Esophagus (tissue), 2 donors: ENCODE results near the gene ITGBL1. TPM values are rescaled to one million over a fixed set of nuclear protein-coding genes. Genes with fewer than 3 reads are reported as not detected.

Source experiments
- H3K27ac ChIP-seq, 2 donors: one replicate each; pipeline ENCODE4 v1.5.1; 2013; ENCODE audit warnings: low read depth in 2 of 2, mild to moderate bottlenecking in 2 of 2, inconsistent platforms in 1 of 2, low read length in 1 of 2, moderate library complexity in 1 of 2
- H3K27me3 ChIP-seq, 2 donors: one replicate each; pipeline ENCODE4 v1.6.1; 2013; ENCODE audit warnings: low read length in 2 of 2, control low read depth in 1 of 2, mild to moderate bottlenecking in 1 of 2; ENCODE audit not compliant: insufficient read depth in 2 of 2, control insufficient read depth in 1 of 2
- H3K36me3 ChIP-seq, 2 donors: one replicate each; pipeline ENCODE4 v1.6.1; 2013; ENCODE audit warnings: low read length in 1 of 2; ENCODE audit not compliant: control insufficient read depth in 2 of 2, insufficient read depth in 2 of 2
- H3K4me1 ChIP-seq, 2 donors: one replicate each; pipeline ENCODE4 v1.6.1; 2013; ENCODE audit warnings: low read length in 1 of 2; ENCODE audit not compliant: control insufficient read depth in 2 of 2, insufficient read depth in 2 of 2
- H3K4me3 ChIP-seq, 2 donors: one replicate each; pipeline ENCODE4 v1.5.1; 2013; ENCODE audit warnings: low read length in 2 of 2, mild to moderate bottlenecking in 2 of 2, low read depth in 1 of 2, moderate library complexity in 1 of 2
- H3K9me3 ChIP-seq, 2 donors: one replicate each; pipeline ENCODE4 v1.6.1; 2013; ENCODE audit warnings: mild to moderate bottlenecking in 2 of 2, low read depth in 1 of 2, low read length in 1 of 2, moderate library complexity in 1 of 2; ENCODE audit not compliant: control insufficient read depth in 2 of 2, insufficient read depth in 1 of 2
- WGBS, 2 donors: extraction: QIAGEN DNeasy Blood & Tissue Kit; methylation state at CpG; one replicate each; pipeline ENCODE4 v1.1.7; 2013; 5-methylcytosine and 5-hydroxymethylcytosine counted together
- polyA plus RNA-seq, 2 donors: library from polyadenylated mRNA; stranded (reverse); fragments of 200-250 nt; gene quantifications; one replicate each; pipeline ENCODE4 v1.2.3, GENCODE V29; 2013
- donor health status: healthy with polysubstance abuse.
- donor health status: Bipolar disorder and iron deficiency.

Gene ITGBL1
- polyA plus RNA-seq, 2 donors, result 0.96 to 1.0 TPM

GRCh38 chr13:101736566-101736965 is 284.1 kb downstream of the ITGBL1 start:
- H3K4me3 ChIP-seq, result no peak overlapping the region
- no peaks in the 10 kb centered on the region for H3K36me3 ChIP-seq
- no peaks in the 10 kb centered on the region for H3K9me3 ChIP-seq
- no peaks in the 10 kb centered on the region for H3K4me1 ChIP-seq
- no peak overlapping the region for H3K27ac ChIP-seq
- no peaks in the 10 kb centered on the region for H3K27me3 ChIP-seq
- 57% methylated on average over 3 of the region's 3 CpGs for WGBS, 2 donors

GRCh38 chr13:101738336-101738735 is 285.9 kb downstream of the ITGBL1 start:
- no peaks in the 10 kb centered on the region for H3K9me3 ChIP-seq
- WGBS, 2 donors, result 66 to 91% methylated on average over 2 of the region's 2 CpGs
- no peaks in the 10 kb centered on the region for H3K36me3 ChIP-seq
- H3K27me3 ChIP-seq, result no peaks in the 10 kb centered on the region
- no peak overlapping the region for H3K4me3 ChIP-seq
- H3K4me1 ChIP-seq, result no peaks in the 10 kb centered on the region
- no peak overlapping the region for H3K27ac ChIP-seq

GRCh38 chr13:101739382-101740178 is 287.1 kb downstream of the ITGBL1 start:
- H3K4me1 ChIP-seq, result no peaks in the 10 kb centered on the region
- no peaks in the 10 kb centered on the region for H3K27me3 ChIP-seq
- no peaks in the 10 kb centered on the region for H3K9me3 ChIP-seq
- no peaks in the 10 kb centered on the region for H3K36me3 ChIP-seq
- 73 to 83% methylated on average over 8 to 9 of the region's 9 CpGs for WGBS, 2 donors
- H3K4me3 ChIP-seq, result no peak overlapping the region
- no peak overlapping the region for H3K27ac ChIP-seq

GRCh38 chr13:101746513-101746912 is 294.0 kb downstream of the ITGBL1 start:
- Histone ChIP-seq H3K27me3 (no peaks in the 10 kb centered on the region), H3K4me3 (no peak overlapping the region), H3K27ac (no peak overlapping the region), H3K4me1 (no peaks in the 10 kb centered on the region), H3K9me3 (no peaks in the 10 kb centered on the region), H3K36me3 (no peaks in the 10 kb centered on the region)
- 89 to 90% methylated on average over 2 of the region's 2 CpGs for WGBS, 2 donors

- 64 to 82% methylated on average over 1 of the region's 1 CpG for WGBS, 2 donors
- Histone ChIP-seq H3K4me1 (no peaks in the 10 kb centered on the region), H3K4me3 (no peak overlapping the region), H3K27me3 (no peaks in the 10 kb centered on the region), H3K36me3 (no peaks in the 10 kb centered on the region), H3K9me3 (no peaks in the 10 kb centered on the region), H3K27ac (no peak overlapping the region)
These were observed 294.6 kb downstream of the ITGBL1 start for GRCh38 chr13:101747039-101747438.

GRCh38 chr13:101749584-101749983 is 297.1 kb downstream of the ITGBL1 start:
- Histone ChIP-seq H3K27me3 (no peaks in the 10 kb centered on the region), H3K4me3 (no peak overlapping the region), H3K4me1 (no peaks in the 10 kb centered on the region), H3K36me3 (no peaks in the 10 kb centered on the region), H3K9me3 (no peaks in the 10 kb centered on the region), H3K27ac (no peak overlapping the region)
- 84 to 85% methylated on average over 1 of the region's 1 CpG for WGBS, 2 donors

- Histone ChIP-seq H3K9me3 (no peaks in the 10 kb centered on the region), H3K4me1 (no peaks in the 10 kb centered on the region), H3K27me3 (no peaks in the 10 kb centered on the region), H3K27ac (no peak overlapping the region), H3K36me3 (no peaks in the 10 kb centered on the region), H3K4me3 (no peak overlapping the region)
- 4 to 6% methylated on average over 3 of the region's 3 CpGs for WGBS, 2 donors
These were observed 299.0 kb downstream of the ITGBL1 start for GRCh38 chr13:101751488-101751887.

GRCh38 chr13:101752432-101752831 is 300.0 kb downstream of the ITGBL1 start:
- H3K27me3 ChIP-seq, result no peaks in the 10 kb centered on the region
- no peak overlapping the region for H3K4me3 ChIP-seq
- H3K27ac ChIP-seq, result no peak overlapping the region
- WGBS, 2 donors, result 89 to 90% methylated on average over 3 of the region's 3 CpGs
- no peaks in the 10 kb centered on the region for H3K9me3 ChIP-seq
- H3K4me1 ChIP-seq, result no peaks in the 10 kb centered on the region
- no peaks in the 10 kb centered on the region for H3K36me3 ChIP-seq

- no peaks in the 10 kb centered on the region for H3K4me1 ChIP-seq
- no peaks in the 10 kb centered on the region for H3K27me3 ChIP-seq
- H3K27ac ChIP-seq, result no peak overlapping the region
- 64 to 84% methylated on average over 6 of the region's 6 CpGs for WGBS, 2 donors
- no peaks in the 10 kb centered on the region for H3K36me3 ChIP-seq
- H3K9me3 ChIP-seq, result no peaks in the 10 kb centered on the region
- H3K4me3 ChIP-seq, result no peak overlapping the region
These were observed 302.9 kb downstream of the ITGBL1 start for GRCh38 chr13:101755228-101755887.
